Esophagus mucosa (tissue), 1 donor: ENCODE results near the gene ULK1. TPM values are rescaled to one million over a fixed set of nuclear protein-coding genes. Genes with fewer than 3 reads are reported as not detected.
A peak's percentile ranks its signal among the peaks of the same experiment; 100 is the strongest.
"Not testable (repeated sequence)": the region's sequence is repeated elsewhere in the genome, so short reads cannot be mapped to it uniquely, and the experiment has no call there.

Source experiments
- ATAC-seq: fragments of 200-7000 bp; cut with Tn5 transposase; one replicate; pipeline ENCODE4 v1.9.1; 2020
- total RNA-seq: library from RNA; stranded (reverse); gene quantifications from one replicate; pipeline ENCODE4 v1.2.4, GENCODE V29; 2023
- donor health status: DM: yes; HTN: yes; CAD: no.

The ULK1 gene
- total RNA-seq, 1 donor from 2014 or later, result 12.8 TPM

GRCh38 chr12:131862084-131862441 lies 32.4 kb upstream of the ULK1 start:
- ATAC-seq, result no peak

- no peak for ATAC-seq
These were observed 31.8 kb upstream of the ULK1 start for GRCh38 chr12:131862600-131862993.

GRCh38 chr12:131862994-131863710 lies 31.3 kb upstream of the ULK1 start:
- ATAC-seq, result no peak

GRCh38 chr12:131863711-131864396 lies 30.6 kb upstream of the ULK1 start:
- peak; percentile 45 for ATAC-seq

- ATAC-seq, result no peak
These were observed 30.0 kb upstream of the ULK1 start for GRCh38 chr12:131864469-131864868.

GRCh38 chr12:131865180-131865875 lies 29.1 kb upstream of the ULK1 start:
- ATAC-seq, result peak; percentile 51

- ATAC-seq, result no peak
These were observed 27.0 kb upstream of the ULK1 start for GRCh38 chr12:131867471-131867870.

GRCh38 chr12:131867891-131868675 lies 26.3 kb upstream of the ULK1 start:
- ATAC-seq, result no peak

- ATAC-seq, result peak; percentile 47
These were observed 24.5 kb upstream of the ULK1 start for GRCh38 chr12:131869871-131870418.

GRCh38 chr12:131871677-131872076 lies 22.7 kb upstream of the ULK1 start:
- ATAC-seq, result no peak

GRCh38 chr12:131872154-131873051 lies 22.0 kb upstream of the ULK1 start:
- peak; percentile 99 for ATAC-seq

GRCh38 chr12:131873293-131873692 lies 21.1 kb upstream of the ULK1 start:
- no peak for ATAC-seq

- not testable (repeated sequence) for ATAC-seq
These were observed 19.4 kb upstream of the ULK1 start for GRCh38 chr12:131874972-131875371.

GRCh38 chr12:131877216-131877615 lies 17.2 kb upstream of the ULK1 start:
- not testable (repeated sequence) for ATAC-seq

- not testable (repeated sequence) for ATAC-seq
These were observed 16.0 kb upstream of the ULK1 start for GRCh38 chr12:131878436-131878835.

- ATAC-seq, result peak; percentile 85
These were observed 11.5 kb upstream of the ULK1 start for GRCh38 chr12:131882804-131883520.

GRCh38 chr12:131883521-131883900 lies 10.9 kb upstream of the ULK1 start:
- peak; percentile 54 for ATAC-seq

GRCh38 chr12:131885076-131885475 lies 9.3 kb upstream of the ULK1 start:
- not testable (repeated sequence) for ATAC-seq

- no peak for ATAC-seq
These were observed 8.8 kb upstream of the ULK1 start for GRCh38 chr12:131885543-131886057.

GRCh38 chr12:131891722-131892121 lies 2.7 kb upstream of the ULK1 start:
- not testable (repeated sequence) for ATAC-seq
